Stimulated activated CD8-positive, alpha-beta memory T cell treated with anti-CD3 and anti-CD28 coated beads, Interleukin-4, amount 100 ng/mL, for 1 hour (primary cell): ENCODE measurements around the gene LTBP2.

ENCODE experiments used
- DNase-seq, 2 donors: peaks; one replicate each; pipeline ENCODE4 v3.0.0-alpha.2; 2020; ENCODE audit warnings: low read depth in 2 of 2, low spot score in 1 of 2

The LTBP2 gene

DNA sequence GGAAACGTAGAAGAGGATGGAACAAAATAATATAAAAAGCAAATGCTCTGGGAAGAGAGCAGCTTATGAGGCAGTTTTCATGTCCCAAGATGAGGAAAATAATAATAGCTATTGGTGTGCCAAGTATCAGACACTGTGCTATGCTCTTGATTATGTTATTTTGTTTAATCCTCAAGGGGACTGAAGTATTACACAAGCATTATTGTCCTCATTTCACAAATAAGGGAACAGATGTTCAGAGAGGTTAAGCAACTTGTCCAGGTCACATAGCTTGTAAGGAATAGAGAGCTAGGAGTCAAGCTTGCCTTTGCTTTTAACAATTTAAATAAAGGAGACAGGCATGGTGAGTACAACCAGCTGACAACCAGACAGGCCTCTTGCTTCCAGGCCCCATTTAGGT is 26.9 kb upstream of the LTBP2 start:
- DNase-seq, result no peak

DNA sequence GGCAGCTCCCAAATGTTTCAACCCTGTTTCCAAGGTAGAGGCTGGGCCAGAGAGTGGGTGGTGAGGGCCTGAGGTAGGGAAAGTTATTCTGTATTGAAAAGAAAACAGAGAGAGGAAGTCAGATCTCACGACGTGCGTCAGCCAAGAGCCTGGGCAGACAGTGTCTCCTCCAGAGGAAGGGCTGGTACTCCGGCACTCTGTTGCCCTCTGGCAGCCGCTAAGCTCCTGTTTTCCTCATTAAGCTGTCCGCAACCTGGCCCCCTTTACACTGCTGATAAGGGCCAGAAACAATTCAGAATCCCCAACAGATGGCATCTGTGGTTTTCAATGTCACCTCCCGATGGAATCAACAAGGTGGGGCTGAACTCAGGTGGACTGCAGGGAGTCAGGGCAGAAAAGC is 26.0 kb upstream of the LTBP2 start:
- DNase-seq, result no peak

DNA sequence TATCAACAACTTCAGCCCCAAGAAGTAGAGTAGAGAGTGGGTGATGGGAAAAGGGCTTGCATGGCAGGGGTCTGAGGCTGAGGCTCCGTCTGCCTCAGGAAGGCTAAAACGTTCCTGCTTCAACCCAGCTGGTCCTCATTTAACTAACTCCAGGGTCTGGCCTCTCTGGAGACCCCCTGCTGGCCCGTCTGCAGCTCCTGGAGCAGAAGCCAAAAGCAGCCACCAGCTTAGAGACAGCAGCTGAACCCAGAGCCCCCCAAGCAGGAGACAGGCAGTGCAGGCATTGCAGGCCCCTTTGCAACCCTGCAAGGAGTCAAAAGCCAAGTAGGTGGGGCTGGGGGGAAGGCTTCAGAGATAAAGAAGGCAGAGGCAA is 25.1 kb upstream of the LTBP2 start:
- DNase-seq, result no peak

DNA sequence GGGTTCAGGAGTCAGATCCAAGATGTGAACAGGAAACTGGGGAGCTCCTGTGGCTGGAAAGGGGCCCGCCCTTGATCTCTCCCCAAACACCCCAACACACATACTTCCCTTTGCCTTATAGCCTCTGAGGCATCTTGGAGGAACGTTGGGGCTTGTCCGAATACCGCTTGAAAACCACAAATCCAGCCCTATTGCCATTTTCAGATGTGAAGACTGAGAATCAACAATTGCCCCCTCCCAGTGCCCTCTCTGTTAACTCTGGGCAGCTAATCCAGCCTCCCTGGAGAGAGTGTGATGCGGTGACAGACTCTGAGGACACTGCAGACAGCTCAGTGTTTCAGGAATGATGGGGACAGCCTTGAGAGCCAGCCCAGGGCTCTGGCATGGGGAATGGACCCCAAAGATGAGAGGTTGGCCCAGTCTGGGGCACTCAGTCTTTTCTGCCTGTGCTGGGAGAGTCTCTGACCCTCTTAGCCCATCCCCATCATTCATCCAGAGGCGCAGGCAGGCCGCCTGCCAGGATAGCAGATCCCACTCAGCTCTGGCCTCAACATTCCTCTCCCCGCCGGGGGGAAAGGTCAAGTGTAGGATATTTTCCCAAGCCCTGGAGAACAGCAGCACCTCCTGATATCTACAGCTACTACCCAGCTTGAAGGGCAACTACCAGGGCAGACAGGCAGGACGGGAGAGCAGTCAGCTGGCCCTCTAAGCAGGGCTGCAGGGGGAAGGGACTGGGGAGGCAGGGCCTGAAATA is 24.6 kb upstream of the LTBP2 start:
- DNase-seq, result no peak

DNA sequence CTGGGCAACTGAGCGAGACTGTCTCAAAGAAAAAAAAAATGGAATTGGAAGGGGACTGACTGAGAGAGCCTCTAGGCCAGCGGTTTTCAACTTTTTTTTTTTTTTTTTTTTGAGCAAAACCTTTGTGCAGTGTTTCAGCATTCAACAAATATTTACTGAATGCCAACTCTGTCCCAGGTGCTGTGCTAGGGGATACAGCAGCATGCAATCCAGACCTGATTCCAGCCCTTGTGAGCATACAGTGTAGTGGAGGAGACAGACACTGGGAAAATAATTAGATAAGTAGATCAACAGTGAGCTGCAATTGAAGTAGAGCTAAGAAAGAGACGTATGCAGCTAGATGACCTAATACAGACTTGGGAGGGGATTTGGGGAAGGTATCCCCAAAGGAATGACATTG is 23.8 kb upstream of the LTBP2 start:
- no peak for DNase-seq

DNA sequence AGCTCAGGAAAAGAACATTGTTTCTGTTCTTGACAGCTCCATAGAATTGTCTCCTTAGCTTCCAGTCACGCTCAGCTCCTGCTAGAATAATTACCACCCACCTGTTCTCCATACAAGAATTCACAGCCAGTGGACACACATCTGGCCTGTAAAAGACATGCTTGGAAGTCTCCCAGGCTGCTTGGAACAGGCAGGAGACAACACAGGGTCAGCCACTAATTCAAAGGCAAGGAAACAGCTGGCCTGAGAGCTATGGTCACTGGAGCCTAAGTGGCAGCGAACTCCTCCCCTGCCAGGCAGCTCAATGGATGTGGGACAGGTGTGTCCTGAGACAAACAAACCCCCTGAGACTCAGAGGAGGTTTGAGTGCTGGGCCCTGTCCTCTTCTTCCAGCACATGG is 22.9 kb upstream of the LTBP2 start:
- no peak for DNase-seq

DNA sequence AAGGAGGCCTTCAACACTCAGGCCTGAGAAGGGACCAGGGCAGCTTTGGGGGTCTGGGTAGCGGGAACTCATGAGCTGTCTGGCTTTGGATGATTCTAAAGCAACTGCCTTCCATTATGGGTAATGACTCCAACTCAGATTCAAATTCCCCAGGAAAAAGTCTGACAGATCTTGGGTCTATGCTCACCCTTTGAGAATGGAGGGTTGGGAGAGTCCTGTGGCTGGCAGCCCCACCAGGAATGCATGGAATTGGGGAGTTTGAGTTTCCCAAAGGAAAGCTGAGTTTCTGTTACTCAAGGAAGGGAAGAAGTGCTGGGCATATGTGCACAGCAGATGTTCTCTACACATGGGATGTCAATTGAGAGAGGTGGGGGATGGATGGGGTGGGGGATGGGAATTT is 22.4 kb upstream of the LTBP2 start:
- DNase-seq, result no peak

DNA sequence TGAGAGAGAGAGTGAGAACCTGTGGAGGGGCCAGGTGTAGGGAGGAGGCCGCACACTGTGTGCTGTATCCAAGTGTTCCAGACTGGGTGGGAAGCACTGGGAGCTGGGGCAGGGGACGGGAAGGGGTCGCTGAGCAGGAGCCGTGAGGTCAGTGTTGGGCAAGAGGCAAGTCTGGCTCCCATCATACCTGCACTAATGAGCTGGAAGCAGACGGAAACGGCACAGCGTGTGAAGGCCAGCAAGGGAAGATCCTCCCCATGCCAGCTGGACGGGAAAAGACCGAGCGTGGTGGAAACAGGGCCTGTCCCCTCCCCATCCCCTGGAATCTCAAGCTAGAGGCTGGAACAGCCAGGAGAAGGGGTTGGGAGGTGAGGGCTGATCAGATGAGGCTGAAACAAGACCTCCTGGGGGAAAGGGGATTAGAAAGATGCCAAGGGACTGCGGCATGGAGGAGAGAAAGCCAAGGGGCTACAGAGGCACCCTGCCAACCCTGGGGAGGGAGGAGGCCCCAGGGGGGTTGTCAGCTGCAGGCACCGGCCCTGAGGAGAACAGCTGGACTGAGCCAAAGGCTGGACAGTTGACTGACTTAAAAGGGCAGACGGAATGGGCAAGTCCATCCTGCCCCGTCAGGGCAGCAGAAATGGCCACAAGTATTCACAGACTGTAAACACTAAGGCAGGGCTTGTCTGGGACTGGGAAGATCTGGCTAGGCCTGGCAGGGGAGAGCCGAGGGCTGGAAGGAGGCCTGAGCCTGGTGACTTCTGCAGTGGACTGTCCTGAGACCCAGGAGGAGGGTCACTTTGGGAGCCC is 19.0 kb upstream of the LTBP2 start:
- no peak for DNase-seq

DNA sequence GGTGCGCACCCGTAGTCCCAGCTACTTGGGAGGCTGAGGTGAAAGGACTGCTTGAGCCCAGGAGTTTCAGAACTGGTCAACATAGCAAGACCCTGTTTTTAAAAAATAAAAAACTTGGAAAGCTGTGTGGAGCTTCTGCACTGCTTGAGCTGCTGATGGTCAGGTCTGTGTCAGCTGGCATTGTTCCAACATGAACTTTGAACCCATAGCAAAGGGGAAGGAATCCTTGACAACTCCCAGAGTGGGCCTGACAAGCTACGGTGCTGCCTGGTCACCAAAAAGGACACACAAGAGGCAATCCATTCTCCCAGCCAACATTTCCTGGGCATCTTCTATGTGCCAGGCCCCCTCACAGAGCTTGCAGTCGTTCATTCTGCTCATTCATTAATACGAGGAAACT is 16.4 kb upstream of the LTBP2 start:
- no peak for DNase-seq

DNA sequence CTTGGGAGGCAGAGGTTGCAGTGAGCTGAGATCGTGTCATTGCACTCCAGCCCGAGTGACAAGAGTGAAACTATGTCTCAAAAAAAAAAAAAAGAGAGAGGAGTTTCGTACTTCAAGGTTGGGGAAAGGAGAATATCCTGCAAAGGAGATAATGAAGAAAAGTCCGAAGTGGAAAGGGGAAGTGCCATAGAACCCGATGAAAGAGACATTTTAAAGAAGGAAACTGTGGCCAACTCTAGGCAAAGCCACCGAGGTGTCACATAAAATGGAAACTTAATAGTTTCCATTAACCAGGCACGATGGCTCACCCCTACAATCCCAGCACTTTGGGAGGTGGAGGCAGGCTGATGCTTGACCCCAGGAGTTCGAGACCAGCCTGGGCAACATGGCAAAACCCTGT is 15.0 kb upstream of the LTBP2 start:
- no peak for DNase-seq

DNA sequence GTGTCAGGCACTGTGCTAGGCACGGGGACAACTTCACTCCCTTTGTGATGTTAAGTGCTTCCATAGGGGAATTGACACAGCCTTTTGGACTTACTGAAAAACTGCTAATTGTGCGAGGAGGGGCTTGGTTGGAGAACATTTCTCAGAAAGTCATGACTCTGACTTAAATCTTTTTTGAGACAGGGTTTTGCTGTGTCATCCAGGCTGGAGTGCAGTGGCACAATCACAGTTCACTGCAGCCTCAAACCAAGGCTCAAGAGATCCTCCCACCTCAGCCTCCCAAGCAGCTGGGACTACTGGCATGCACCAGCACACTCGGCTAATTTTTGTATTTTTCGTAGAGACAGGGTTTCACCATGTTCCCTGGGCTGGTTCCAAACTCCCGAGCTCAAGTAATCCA is 10.2 kb upstream of the LTBP2 start:
- no peak for DNase-seq

DNA sequence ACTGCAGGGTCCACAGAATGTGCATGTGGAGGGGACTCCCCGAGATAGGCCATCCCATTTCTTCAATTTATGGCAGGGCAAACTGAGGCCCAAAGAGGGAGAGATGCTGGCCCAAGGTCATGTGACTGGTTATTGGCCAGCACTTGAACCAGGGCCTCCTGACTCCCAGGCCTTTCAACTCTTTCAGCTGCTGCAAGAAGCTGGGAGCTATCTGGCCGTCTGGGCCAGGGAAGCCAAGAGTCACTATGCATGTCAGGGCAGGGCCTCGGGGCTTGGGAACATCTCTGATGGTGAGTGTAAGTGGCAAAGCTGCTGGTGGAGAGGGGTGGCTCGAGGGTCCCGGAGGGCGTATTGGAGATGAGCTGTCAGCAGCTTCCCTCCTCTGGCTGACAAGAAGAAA is 9.5 kb upstream of the LTBP2 start:
- no peak for DNase-seq

DNA sequence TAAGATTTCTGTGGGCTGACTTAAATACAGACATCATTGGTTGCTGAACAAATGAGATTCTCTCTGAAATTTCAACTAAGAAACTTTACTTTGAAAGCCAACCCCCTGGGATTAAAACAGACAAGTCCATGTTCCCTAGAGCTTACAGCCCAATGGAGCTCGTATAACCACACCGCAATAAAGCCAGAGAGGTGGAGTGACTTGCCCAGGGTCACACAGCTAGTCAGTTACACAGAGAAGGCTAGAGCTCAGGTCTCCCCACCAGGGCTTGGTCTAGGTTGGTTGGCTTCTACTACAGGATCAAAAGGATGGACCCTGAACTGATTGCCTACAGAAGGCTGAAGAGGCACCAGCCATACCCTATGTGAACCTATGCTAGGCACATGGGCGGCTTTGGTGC is 8.9 kb upstream of the LTBP2 start:
- no peak for DNase-seq

DNA sequence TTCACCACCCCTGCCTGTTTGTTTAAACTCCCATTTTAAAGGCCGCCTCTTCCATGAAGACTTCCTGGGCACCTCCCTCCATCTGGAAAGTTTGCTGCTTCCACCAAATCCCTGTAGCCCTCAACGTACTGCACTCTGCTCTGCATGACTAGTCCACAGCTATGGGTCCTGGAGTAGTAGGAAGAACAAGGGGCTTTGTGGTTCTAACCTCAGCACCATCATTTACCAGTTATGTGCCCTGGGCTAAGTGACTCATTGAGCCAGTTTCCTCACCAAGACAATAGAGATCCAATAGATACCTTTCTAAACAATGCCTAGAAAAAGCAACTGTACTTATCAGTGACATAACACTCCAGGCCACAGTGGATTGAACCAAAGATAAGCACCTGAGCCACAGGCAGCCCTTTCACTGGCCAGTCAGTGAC is 8.5 kb upstream of the LTBP2 start:
- DNase-seq, result no peak

DNA sequence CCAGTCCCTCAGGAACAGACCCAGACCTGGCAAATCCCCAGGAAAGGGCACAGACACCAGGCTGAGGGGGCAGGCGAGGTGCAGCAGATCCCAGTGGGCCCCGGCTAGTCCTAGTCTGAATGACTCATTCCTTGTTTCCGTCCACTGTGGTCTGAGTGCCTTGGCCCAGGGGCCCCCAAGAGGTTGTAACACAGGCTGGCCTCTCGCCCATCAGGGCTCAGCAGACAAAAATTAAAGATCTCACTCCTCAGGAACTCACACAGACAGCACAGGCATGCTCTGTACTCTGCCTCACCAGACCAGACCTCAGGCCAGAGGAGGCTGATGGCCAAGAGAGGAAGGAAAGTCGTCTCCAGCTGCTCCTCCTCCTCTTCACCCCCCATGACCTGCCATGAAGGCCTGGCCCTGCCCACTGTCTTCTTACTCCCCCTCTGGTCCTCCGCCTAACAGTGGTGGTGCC is 7.7 kb upstream of the LTBP2 start:
- no peak for DNase-seq

DNA sequence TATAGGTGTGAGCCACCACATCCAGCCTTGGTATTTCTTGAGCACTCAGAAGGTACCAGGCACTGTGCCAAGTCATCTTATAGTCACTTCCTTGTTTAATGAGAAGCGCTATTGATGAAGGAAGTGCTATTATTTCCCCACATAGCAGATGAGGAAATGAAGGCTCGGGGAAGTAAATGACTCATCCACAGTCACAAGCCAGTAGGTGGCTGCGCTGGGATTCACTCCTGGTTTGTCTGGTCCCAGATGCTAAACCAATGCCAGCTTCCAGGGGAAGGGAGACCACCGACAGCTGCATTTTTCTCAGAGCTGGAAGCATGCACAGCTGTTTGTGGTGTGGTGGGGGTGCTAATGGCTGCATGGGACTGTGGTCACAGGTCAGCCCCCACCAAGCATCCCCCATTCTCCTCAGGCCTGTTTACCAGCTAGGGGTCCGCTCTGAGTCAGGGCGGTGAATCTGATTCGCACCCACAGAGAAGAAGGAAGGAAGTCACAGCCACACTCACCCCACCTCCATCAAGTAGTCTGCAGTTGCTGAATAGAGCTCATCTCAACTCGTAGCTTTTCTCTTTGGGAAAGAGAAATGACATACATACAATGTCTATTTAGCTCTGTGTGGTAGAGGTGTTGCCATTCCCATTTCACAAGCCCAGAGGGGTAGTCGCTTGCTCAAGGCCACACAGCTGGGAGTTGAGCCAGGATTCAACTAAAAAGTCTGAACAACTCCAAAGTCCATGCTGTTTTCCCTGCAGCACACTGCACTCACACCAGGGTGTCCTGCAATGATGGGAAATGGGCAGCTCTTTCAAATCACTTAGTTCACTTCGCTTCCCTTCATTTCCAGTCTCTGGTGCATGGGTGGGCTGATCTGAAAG is 6.3 kb upstream of the LTBP2 start:
- DNase-seq, result peak; percentile 41 to 50

DNA sequence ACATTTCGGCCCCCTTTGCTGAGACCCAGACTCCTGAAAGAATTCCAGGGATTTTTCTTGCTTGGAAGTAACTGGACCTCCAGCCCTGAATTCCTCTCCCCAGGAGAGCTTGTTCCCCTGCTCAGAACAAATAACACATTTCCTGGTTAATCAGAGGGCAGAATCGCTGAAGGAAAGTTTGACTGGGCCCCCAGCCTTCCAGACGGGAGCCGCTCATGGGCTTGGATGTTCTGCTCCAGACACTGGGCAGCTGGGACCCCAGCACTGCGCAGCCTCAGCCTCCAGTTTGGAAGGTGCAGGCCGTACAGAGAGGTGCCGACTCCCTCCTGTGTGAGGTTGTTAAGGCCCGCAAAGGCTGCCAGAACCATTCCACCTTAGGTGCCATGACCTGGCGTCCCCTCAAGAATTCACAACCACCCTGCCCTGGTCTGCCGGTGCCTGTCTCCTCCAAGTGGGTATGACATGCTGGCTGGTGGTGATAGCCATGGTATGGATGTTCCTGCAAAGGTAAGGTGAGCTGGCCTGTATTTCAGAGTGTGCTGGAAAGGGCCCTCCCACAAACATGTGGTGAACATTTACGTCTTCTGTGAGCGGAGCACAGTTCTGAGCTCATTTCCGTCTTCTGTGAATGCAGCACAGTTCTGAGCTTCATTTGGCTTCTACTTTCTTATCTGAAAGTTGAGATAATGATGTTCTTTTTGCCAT is 5.1 kb upstream of the LTBP2 start:
- DNase-seq, result no peak

DNA sequence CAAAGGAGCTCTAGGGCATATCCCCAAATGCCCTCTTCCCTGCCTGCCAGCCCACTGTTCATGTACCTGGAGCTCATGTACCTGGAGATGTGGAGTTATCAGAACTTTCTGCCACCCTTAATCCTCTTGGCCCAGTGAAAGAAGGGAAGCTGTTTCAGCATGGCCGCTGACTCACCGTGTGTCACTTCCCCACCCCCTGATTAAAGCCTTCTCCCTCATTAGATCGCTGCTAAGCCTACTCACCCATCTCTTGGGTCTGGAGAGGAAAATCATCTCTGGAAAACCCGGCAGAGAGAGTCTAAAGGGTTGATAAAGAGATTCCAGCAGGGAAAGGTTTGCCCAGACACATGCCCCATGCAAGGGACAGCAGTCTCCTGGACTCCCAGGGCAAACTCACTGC is 4.5 kb upstream of the LTBP2 start:
- DNase-seq, result no peak

DNA sequence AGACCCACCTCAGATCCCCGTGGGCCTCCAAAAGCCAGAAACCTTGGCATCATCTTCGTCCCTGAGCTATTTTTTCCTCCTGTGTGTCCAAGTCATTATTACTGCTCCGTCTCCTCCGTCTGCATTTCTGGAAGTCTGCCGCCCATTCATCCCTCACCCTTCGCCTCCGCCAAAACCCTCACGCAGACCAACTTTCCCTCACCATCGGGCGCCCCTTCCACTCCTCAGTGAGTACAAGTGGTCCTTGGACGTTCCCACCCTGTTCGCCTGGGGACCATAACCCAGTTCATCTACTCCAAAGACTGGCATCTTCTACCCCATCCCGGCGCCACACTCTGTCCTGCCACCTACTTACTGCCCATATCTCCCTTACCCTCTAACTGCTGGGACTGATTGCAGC is 3.7 kb upstream of the LTBP2 start:
- no peak for DNase-seq

DNA sequence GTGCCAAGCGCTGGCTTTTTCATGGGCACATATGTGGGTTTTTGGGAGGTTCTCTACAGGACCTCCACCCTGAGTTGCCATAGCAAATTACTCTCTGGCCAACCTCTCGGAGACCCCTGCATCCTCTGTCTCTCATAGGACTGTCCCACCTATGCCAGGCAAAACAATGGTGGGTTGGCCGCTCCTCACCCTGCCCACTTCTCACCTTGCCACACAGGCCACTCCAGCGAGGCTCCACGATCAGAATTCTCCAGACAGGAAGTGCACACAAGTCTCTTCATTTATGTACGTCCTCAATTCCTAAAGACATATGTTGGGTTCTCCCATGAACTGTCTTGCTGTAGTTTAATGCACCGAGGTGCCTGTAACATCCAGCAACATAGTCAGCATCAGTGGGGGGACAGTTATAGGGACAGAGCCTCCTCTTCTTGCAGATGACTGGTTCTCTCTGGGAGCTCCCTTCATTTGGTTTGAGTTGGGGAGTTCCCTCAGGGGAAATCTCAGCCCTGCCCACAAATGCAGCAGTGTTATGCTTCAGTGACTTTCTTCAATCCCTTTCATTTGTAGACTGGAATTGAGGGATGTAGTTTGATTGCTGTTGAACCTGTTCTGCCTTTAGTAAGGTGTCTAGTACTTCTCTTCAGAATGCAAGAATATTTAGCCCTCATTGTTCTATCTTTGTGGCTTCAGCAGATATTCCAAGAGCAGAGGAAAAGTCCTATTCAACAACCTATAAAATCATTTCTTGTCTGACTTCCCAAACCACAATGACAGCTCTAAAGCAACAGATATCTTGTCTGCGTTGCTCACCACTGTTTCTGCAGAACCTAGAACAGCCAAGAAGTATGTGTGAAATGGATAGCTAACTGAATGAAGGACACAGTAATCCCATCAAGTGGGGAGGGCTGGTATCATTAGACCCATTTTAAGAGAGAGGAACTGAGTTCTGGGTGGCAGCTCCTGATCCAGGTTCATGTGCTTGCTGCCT is 2.8 kb upstream of the LTBP2 start:
- DNase-seq, result no peak
